PC-3 (cell line): ENCODE data around the gene SEC24B. TPM values are rescaled to one million over a fixed set of nuclear protein-coding genes. Genes with fewer than 3 reads are reported as not detected.

Experiments used
- ATAC-seq: fragments of 200-7000 bp; cut with Tn5 transposase; 2 replicates; pipeline ENCODE4 v1.9.1; 2020; ENCODE audit warnings: mild to moderate bottlenecking, moderate library complexity
- BruUV-seq: library from RNA; stranded (reverse); fragments of 400-500 nt; replicated peaks from 2 replicates; lab custom pipeline; 2021; lab: Mats Ljungman, UMichigan
- CTCF ChIA-PET: fragments of 300-600 bp; sonication (Branson Sonifier 250); formaldehyde crosslinking; loops from one replicate; lab custom pipeline; 2022; ENCODE audit warnings: antibody characterized with exemption; lab: Charles Lee
- POLR2A ChIA-PET: fragments of 300-600 bp; sonication (Branson Sonifier 250); formaldehyde crosslinking; loops from one replicate; lab custom pipeline; 2022; ENCODE audit warnings: antibody characterized with exemption; ENCODE audit not compliant: unreplicated experiment; lab: Charles Lee
- DNase-seq: peaks from one replicate; pipeline ENCODE4 v3.0.0-alpha.2; 2015
- H2AFZ ChIP-seq: fragments of 300-600 bp; sonication (generic); 2 replicates; pipeline ENCODE4 v1.6.0; 2016; ENCODE audit warnings: antibody characterized with exemption, low read length
- H3F3A ChIP-seq: fragments of 300-600 bp; sonication (generic); one replicate; pipeline ENCODE4 v1.6.0; 2017; ENCODE audit warnings: antibody characterized with exemption, low read length, control low read depth, mild to moderate bottlenecking; ENCODE audit not compliant: unreplicated experiment
- H3K27ac ChIP-seq: fragments of 300-600 bp; sonication (generic); 2 replicates; pipeline ENCODE4 v1.5.1; 2016; ENCODE audit warnings: mild to moderate bottlenecking, low read length
- H3K27me3 ChIP-seq: fragments of 300-600 bp; sonication (generic); 2 replicates; pipeline ENCODE4 v1.6.1; 2016; ENCODE audit warnings: low read length, mixed read lengths
- H3K36me3 ChIP-seq: fragments of 300-600 bp; sonication (generic); 2 replicates; pipeline ENCODE4 v1.6.1; 2016; ENCODE audit warnings: low read depth, mixed run types, low read length, mixed read lengths
- H3K4me1 ChIP-seq: fragments of 300-600 bp; sonication (generic); 2 replicates; pipeline ENCODE4 v1.5.1; 2016; ENCODE audit warnings: low read length; ENCODE audit not compliant: insufficient read depth
- H3K4me2 ChIP-seq: fragments of 300-600 bp; sonication (generic); 2 replicates; pipeline ENCODE4 v1.6.0; 2016; ENCODE audit warnings: low read length
- H3K4me3 ChIP-seq: fragments of 300-600 bp; sonication (generic); 2 replicates; pipeline ENCODE4 v1.5.1; 2016; ENCODE audit warnings: mild to moderate bottlenecking, low read length, mixed read lengths
- H3K79me2 ChIP-seq: fragments of 300-600 bp; sonication (generic); 2 replicates; pipeline ENCODE4 v1.6.1; 2017; ENCODE audit warnings: low read length, mixed read lengths
- H3K9ac ChIP-seq: fragments of 300-600 bp; sonication (generic); 2 replicates; pipeline ENCODE4 v1.6.0; 2016; ENCODE audit warnings: mild to moderate bottlenecking, low read length
- H3K9me2 ChIP-seq: fragments of 300-600 bp; sonication (generic); replicated peaks from 2 replicates; pipeline ENCODE4 v1.6.1; 2016; ENCODE audit warnings: mixed run types, low read length, mixed read lengths
- H3K9me3 ChIP-seq: fragments of 300-600 bp; sonication (generic); 2 replicates; pipeline ENCODE4 v1.6.1; 2016; ENCODE audit warnings: low read length, mixed read lengths
- H4K20me1 ChIP-seq: fragments of 300-600 bp; sonication (generic); 2 replicates; pipeline ENCODE4 v1.6.1; 2016; ENCODE audit warnings: low read length, mixed read lengths
- CTCF ChIP-seq: fragments of 300-600 bp; sonication (generic); conservative IDR thresholded peaks from 2 replicates; pipeline ENCODE4 v1.5.1; 2017; ENCODE audit warnings: antibody characterized with exemption, low read depth, mild to moderate bottlenecking, low read length
- EZH2 ChIP-seq: fragments of 300-600 bp; sonication (generic); IDR thresholded peaks from one replicate; pipeline ENCODE4 v1.6.1; 2017; ENCODE audit warnings: antibody characterized with exemption, mild to moderate bottlenecking, low read length; ENCODE audit not compliant: unreplicated experiment
- EZH2phosphoT487 ChIP-seq: fragments of 300-600 bp; sonication (generic); IDR thresholded peaks from 2 replicates; pipeline ENCODE4 v1.6.1; 2018; ENCODE audit warnings: mild to moderate bottlenecking, antibody characterized with exemption, low read length, borderline replicate concordance
- intact Hi-C: fragments of 100-400 bp; cut with micrococcal nuclease; formaldehyde crosslinking; loops from 2 replicates; pipeline ENCODE4 v1.9.0; 2023
- total RNA-seq: library from RNA; depleted of rRNA; stranded (reverse); fragments of >200 nt; gene quantifications from 2 replicates; pipeline ENCODE4 v1.2.3, GENCODE V29; 2014

The SEC24B gene
- total RNA-seq, 1 experiment from 2014 or later: 11.3 TPM

- H4K20me1 ChIP-seq: no peaks in the 10 kb centered on the region
- H3K9me3 ChIP-seq: no peaks in the 10 kb centered on the region
- BruUV-seq: TSS peak; percentile 75
- CTCF ChIA-PET: interaction anchor here (0.6 kb wide), 1 partner anchor 72 kb away, joined by 6 read pairs; no protein-coding TSS in a partner anchor
- POLR2A ChIA-PET: interaction anchor here (0.5 kb wide), 1 partner anchor 127 kb away, joined by 10 read pairs; no protein-coding TSS in a partner anchor
- peak overlapping the region; percentile 80 for H2AFZ ChIP-seq
- TF ChIP-seq EZH2phosphoT487 (no peak), EZH2 (no peak), CTCF (no peak)
- ATAC-seq: peak; percentile 15
- peaks cover 30% of the 10 kb centered on the region for H3K79me2 ChIP-seq
- peak overlapping the region; percentile 96 for H3K4me3 ChIP-seq
- H3K9ac ChIP-seq: peak overlapping the region; percentile 83
- H3K27me3 ChIP-seq: no peaks in the 10 kb centered on the region
- peaks cover 15% of the 10 kb centered on the region for H3K4me1 ChIP-seq
- H3F3A ChIP-seq: peaks cover 4% of the 10 kb centered on the region
- DNase-seq: no peak
- H3K9me2 ChIP-seq: no peaks in the 10 kb centered on the region
- H3K36me3 ChIP-seq: no peaks in the 10 kb centered on the region
- peak overlapping the region; percentile 50 for H3K27ac ChIP-seq
- intact Hi-C loops: no loop called here
- peak overlapping the region; percentile 98 for H3K4me2 ChIP-seq
Measured at GRCh38 chr4:109559625-109559982, 126.0 kb downstream of the SEC24B start.

- H3K4me2 ChIP-seq: peak within 1 kb of the TSS; percentile 98
- intact Hi-C loops: loop anchor here (2.0 to 5.0 kb wide), 3 partner anchors 71 to 128 kb away; partner anchors contain the start of gene SEC24B
- H3F3A ChIP-seq: peaks cover 4% of the 10 kb centered on the region
- no peaks in the 10 kb centered on the region for H3K9me3 ChIP-seq
- no peaks in the 10 kb centered on the region for H4K20me1 ChIP-seq
- ATAC-seq: peak; percentile 91
- peaks cover 30% of the 10 kb centered on the region for H3K79me2 ChIP-seq
- CTCF ChIA-PET: interaction anchor here (0.6 kb wide), 1 partner anchor 72 kb away, joined by 6 read pairs; no protein-coding TSS in a partner anchor
- H2AFZ ChIP-seq: peak within 1 kb of the TSS; percentile 86
- H3K9me2 ChIP-seq: no peaks in the 10 kb centered on the region
- TF ChIP-seq EZH2phosphoT487 (no peak), EZH2 (no peak), CTCF (no peak)
- H3K9ac ChIP-seq: peak within 1 kb of the TSS; percentile 83
- H3K36me3 ChIP-seq: no peaks in the 10 kb centered on the region
- H3K27me3 ChIP-seq: no peaks in the 10 kb centered on the region
- peak within 1 kb of the TSS; percentile 73 for H3K27ac ChIP-seq
- H3K4me3 ChIP-seq: peak within 1 kb of the TSS; percentile 96
- peaks cover 15% of the 10 kb centered on the region for H3K4me1 ChIP-seq
- DNase-seq: peak; percentile 89
- POLR2A ChIA-PET: interaction anchor here (0.5 kb wide), 1 partner anchor 128 kb away, joined by 10 read pairs; no protein-coding TSS in a partner anchor
- no TSS peak for BruUV-seq
Measured at GRCh38 chr4:109559983-109560686, 126.5 kb downstream of the SEC24B start, which contains the start of gene MCUB. Gene MCUB, plus strand, starts transcription at chr4:109560246. Its CDS starts 92 bp downstream, at chr4:109560338.
